ENCODE measurements around the gene C2orf92.

DNA sequence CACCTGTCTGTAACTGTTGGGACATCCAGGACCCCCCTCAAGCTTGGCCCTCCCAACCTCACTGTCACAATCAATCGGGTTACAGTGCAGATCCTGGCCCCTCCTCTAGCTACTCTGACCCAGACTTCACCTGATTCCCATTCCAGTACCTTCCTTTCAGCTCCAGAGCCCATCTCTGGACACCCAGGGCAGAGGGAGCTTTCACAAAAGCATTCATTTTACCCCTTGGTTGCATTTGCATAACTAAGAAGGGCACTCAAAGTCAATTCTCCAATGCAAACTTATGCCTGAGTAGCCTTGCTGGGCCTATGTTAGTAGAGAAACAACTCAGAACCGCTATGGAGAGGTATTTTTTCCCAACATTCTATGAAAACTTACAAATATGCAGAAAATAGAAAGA, 51.2 kb downstream of the C2orf92 start:
- TF ChIP-seq, protein P1, sequence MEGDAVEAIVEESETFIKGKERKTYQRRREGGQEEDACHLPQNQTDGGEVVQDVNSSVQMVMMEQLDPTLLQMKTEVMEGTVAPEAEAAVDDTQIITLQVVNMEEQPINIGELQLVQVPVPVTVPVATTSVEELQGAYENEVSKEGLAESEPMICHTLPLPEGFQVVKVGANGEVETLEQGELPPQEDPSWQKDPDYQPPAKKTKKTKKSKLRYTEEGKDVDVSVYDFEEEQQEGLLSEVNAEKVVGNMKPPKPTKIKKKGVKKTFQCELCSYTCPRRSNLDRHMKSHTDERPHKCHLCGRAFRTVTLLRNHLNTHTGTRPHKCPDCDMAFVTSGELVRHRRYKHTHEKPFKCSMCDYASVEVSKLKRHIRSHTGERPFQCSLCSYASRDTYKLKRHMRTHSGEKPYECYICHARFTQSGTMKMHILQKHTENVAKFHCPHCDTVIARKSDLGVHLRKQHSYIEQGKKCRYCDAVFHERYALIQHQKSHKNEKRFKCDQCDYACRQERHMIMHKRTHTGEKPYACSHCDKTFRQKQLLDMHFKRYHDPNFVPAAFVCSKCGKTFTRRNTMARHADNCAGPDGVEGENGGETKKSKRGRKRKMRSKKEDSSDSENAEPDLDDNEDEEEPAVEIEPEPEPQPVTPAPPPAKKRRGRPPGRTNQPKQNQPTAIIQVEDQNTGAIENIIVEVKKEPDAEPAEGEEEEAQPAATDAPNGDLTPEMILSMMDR (conservative IDR thresholded peaks at IDR 0.05; ENCODE audit: low read depth, low read length): no peak
- no peak for TF ChIP-seq EZH2 (IDR thresholded peaks at IDR 0.05; ENCODE audit: low read length, unreplicated experiment)
